GM12878 (cell line): Measurements from ENCODE around the gene HTD2.

Experiments
- CTCF ChIP-seq, 3 experiments: IDR thresholded peaks in 2 of 3; conservative IDR thresholded peaks in 1 of 3; 2 replicates each; pipeline ENCODE4 v1.5.1; 2011; ENCODE audit warnings: low read depth in 3 of 3, low read length in 3 of 3, mild to moderate bottlenecking in 3 of 3, control low read depth in 2 of 3, moderate library complexity in 2 of 3, inconsistent platforms in 1 of 3, mixed read lengths in 1 of 3; ENCODE audit not compliant: control insufficient read depth in 2 of 3, insufficient read depth in 1 of 3; ENCODE audit errors: extremely low read depth in 1 of 3
- EZH2 ChIP-seq: IDR thresholded peaks from 2 replicates; pipeline ENCODE4 v1.6.1; 2012; ENCODE audit warnings: low read depth, mild to moderate bottlenecking, control low read depth, inconsistent platforms, low read length, borderline replicate concordance; ENCODE audit not compliant: control insufficient read depth
- JUND ChIP-seq: IDR thresholded peaks from 2 replicates; pipeline ENCODE4 v1.6.1; 2012; ENCODE audit warnings: low read depth, mild to moderate bottlenecking, low read length, improper control_type of control experiment, moderate library complexity
- PBX3 ChIP-seq: IDR thresholded peaks from 2 replicates; pipeline ENCODE4 v1.6.1; 2011; ENCODE audit warnings: mild to moderate bottlenecking, low read depth, low read length, moderate library complexity; ENCODE audit not compliant: insufficient replicate concordance
- POLR2AphosphoS2 ChIP-seq: IDR thresholded peaks from 2 replicates; pipeline ENCODE4 v1.6.1; 2011; ENCODE audit warnings: low read depth, mild to moderate bottlenecking, low read length, improper control_type of control experiment, moderate library complexity
- RAD51 ChIP-seq: fragments of 450-650 bp; IDR thresholded peaks from 2 replicates; pipeline ENCODE4 v1.6.1; 2016; ENCODE audit warnings: moderate library complexity, mild to moderate bottlenecking, inconsistent platforms

GRCh38 chr3:58261954-58262666 lies 44.2 kb upstream of the HTD2 start:
- TF ChIP-seq JUND (no peak), POLR2AphosphoS2 (no peak), CTCF (IDR thresholded peaks at IDR 0.05 in 2 of 3, conservative IDR thresholded peaks at IDR 0.05 in 1 of 3; ENCODE audit: control insufficient read depth in 2 of 3, extremely low read depth in 1 of 3, insufficient read depth in 1 of 3, low read depth in 3 of 3, low read length in 3 of 3) (no peak), RAD51 (no peak), EZH2 (no peak), PBX3 (no peak)
